Measurements from ENCODE around the gene SEPTIN10. TPM values are rescaled to one million over a fixed set of nuclear protein-coding genes. Genes with fewer than 3 reads are reported as not detected.

The SEPTIN10 gene
- total and polyA plus RNA-seq, 2 of the 8 experiments (the other 6 are each of a cell fraction or from before 2014, with no cell fraction given) = 23.7 to 101 TPM

GRCh38 chr2:109649736-109650695 lies 36.2 kb upstream of the SEPTIN10 start (continued):
- TF ChIP-seq HDAC2 (IDR thresholded peaks at IDR 0.05; ENCODE audit: borderline replicate concordance in 1 of 2, low read depth in 2 of 2, low read length in 2 of 2) = no peak
- TF ChIP-seq TEAD4 (IDR thresholded peaks at IDR 0.05; ENCODE audit: low read depth, low read length) = no peak
- no peak for TF ChIP-seq BCL11A (IDR thresholded peaks at IDR 0.05; ENCODE audit: low read depth in 2 of 2, low read length in 2 of 2)

Data from H1 (cell line).